Activated CD4-positive, CD25-positive, alpha-beta regulatory T cell treated with anti-CD3 and anti-CD28 coated beads, Interleukin-2, amount 50 U/mL, for 16 hours (primary cell): ENCODE results near the gene OPCML.

ENCODE experiments used
- DNase-seq: peaks from one replicate; pipeline ENCODE4 v3.0.0-alpha.2; 2020; ENCODE audit warnings: low read depth, low spot score

OPCML gene

DNA sequence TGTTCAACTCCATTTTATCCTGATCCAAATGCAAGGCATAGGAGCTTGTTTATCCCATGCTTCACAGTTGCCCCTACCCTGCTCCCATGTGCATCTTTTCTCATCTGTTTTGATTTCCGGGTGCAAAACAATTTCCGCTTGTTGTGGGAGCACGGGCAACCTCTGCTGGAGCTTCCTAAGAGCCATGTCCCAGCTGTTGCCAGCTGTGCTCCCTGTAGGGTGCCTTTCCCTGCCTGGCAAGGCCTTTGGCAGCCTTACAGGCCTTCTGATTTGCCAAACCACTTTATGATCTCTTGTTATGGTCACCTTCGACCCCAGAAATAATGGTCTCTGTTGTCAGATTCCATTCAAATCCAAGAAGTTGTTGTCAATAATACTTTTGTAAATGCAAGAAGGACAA, 1038.5 kb downstream of the OPCML start:
- no peak for DNase-seq

DNA sequence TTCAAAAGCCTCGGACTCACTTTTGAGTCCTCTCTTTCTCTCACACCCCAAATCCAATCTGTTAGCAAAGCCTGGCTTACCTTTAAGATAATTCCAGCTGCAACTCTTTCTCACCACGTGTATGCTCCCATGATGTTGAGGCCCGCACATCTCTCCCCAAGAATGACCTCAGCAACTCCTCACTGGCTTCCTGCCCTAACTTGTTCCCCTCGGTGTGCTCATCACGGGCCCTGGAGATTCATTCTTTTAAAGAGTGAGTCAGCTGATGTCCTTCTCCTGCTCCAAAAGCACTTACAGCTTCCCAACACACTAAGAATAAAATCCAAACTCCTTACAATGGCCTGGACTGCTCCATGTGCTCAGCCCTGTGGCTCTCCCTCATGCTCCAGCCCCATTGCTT, 1041.3 kb downstream of the OPCML start:
- DNase-seq, result no peak

DNA sequence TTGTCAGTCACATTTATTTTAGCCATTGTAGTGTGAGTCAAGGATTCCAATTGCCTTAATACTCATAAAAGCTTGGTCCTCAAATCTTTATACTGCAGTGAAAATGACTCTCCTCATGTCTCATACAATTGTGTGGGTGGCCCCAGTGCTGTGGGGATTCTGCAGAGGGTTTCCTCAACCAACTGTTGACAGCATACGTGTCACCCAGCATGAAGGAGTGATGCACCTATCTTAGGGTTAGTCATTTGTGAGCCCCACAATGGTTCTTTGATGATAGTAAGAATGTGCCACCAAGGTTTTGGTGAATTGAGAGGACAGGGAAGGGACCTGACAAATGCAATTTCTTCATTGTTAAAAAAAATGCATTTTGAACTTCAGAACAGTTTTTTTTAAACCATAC, 1046.2 kb downstream of the OPCML start:
- DNase-seq, result no peak

DNA sequence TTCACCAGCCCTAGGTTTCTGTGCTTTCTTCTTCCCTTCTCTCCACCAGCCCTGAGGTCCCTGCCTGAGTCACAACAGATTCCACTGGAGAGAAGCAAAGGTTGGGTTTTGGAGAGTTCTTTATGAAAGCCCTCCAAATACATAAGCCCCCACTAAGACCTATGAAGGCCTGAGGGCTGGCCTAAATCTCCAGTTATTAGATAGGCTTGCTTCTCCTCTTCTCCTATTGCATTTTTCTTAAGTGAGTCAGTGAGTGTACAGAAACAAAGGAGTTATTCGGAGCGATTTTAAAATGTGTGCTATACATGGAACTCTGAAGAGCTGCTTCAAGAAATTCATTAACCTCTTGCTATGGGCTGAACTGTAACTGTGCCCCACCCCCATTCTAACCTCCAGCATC, 1057.3 kb downstream of the OPCML start:
- DNase-seq, result no peak

DNA sequence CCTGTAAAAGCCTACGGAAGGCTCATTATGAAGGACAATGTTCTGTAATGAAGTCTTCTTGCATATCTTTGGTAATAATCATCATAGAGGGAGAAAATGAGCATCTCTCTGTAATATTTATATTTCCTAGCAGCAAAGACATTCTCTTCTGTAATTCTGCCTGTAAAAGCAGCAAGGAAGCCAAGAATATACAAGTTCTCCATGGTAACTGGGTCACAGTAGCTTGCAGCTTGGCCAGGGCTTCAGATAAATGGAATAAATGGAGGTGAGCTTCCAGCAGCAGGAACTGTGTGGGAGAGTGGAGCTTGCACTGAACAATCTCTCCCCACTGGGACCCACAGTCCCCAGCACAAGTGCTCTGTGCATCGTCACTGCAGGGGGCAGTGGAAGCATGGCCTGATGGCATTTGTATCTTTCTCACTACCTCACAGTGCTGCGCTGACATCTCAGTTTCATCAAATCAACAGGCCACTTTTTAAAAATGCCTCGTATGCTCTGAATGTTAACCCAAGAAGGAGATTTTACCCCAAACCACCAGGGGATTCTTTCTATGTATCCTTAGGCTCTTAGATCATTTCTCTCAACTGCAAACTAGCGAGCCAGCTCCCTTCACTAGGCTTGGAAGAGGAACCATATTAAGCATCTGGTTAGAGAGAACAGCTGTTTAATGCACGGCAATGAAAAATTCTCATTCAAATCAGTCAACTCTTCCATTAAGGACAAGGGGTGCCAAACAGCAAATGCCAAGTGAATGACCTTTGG, 1059.7 kb downstream of the OPCML start:
- DNase-seq, result no peak

DNA sequence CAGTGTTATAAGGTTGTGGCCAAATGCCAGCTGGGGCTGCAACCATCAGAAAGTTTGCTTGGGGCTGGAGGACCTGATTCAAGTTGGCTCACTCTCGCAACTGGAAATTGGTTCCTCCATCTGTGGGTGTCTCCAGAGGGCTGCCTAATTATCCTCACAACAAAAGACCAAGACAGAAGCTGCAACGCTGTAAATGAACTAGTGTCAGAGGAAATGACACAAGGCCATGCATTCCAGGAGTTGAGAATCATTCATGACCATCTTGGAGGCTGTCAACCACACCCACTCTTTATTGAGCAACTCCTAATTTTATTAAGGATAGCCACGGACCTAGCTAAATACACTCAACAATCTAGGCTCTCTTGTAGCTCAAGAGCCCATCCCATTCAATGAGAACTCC, 1060.8 kb downstream of the OPCML start:
- no peak for DNase-seq

DNA sequence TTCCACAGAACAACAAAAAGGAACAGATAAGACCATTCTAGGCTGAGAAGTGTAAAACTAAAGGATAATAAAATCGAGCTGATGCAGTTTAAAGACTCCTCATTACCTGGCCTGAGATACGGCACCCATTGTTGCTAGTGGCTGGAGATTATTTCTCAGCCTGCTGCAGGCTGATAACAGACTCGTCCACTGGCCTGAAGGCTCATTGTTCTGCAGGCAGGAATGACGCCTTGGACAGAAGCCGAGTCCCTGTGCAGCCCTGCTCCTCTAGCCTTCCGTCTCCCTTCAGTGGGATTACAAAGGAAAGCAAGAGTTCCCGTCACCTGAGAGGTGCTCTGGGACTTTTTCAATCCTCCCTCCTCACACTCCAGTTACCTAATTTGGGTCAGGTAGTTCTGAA, 1065.3 kb downstream of the OPCML start:
- DNase-seq, result no peak

DNA sequence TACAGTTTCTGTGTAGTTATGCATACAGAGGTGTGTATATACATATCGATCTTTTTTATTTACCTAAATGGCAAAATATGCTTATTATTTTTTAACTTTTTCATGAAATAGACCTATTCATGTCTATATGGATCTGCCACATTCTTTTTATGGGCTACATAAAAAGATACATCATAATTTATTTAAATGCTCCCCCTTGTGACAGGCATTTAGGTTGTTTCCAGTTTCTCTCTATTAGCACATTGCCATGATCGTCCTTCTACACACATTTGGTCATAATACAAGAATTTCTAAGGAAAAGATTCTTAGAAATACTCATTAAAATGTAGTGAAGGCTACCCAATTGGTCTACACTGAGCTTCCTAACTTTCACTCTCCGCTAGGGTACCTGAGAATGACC, 1067.4 kb downstream of the OPCML start:
- no peak for DNase-seq

DNA sequence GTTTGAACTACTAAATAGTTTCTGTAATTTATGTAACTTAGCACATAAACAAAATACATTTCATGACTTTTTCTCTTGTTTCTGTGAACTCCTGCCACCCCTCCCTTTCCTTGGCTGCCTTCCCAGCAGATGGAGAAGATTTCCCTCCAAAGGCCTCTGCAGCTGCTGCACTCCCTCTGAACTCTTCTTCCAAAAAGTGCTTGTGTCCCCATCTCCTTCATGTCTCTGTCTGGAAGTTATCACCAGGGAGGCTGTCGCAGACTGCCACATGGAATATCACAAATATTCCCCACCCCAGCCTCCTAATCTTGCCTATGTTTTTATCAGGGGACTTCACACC, 1068.3 kb downstream of the OPCML start:
- DNase-seq, result no peak

DNA sequence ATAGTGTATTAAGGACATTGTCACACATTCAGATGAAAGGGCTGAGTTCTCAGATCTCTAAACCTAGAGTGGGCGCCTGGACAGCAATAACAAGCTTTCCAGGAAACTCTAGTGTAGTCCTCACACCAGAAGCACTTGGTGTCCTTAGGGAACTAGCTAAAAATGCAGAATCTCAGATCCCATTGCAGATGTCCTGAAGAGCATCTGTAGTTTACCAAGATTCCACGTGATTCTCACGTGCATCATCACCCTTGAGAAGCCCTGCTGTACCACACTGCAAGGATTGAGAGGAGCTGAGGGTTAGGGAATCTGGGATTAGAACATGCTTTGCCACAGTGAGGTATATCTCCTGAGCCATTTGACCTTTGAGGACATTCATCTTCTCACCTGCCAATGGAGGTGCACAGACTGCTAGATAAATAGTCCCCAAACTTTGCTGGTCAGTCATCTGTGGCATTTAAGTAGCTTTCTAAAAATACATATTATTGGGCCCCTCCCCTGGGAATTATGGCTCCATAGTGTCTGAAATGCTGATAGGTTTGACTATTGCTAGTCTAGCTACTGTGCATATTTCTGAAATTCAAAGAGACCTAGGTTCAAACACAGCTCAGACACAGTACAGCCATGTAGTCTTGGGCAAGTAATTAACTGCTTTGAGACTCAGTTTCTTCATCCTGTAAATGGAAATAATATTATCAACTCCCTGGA, 1068.9 kb downstream of the OPCML start:
- DNase-seq, result no peak

DNA sequence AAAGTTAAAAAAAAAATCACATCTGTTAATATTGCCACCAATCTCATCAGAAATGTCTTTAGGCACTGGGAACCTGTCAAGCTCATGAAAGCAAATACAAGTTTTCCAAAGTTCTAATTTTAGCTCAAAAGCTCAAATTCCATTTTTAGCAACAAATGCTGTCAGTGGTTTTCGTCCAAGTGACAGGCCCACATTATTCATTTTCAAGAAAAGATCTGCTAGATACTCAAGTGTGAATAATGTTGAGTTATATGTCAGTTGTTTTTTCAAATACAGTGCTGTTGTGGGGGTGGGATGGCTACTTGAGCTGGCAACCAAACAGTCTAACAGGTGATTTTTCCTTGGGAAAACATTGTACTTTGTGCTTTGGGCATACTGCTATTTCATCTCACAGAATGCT, 1072.6 kb downstream of the OPCML start:
- DNase-seq, result no peak

DNA sequence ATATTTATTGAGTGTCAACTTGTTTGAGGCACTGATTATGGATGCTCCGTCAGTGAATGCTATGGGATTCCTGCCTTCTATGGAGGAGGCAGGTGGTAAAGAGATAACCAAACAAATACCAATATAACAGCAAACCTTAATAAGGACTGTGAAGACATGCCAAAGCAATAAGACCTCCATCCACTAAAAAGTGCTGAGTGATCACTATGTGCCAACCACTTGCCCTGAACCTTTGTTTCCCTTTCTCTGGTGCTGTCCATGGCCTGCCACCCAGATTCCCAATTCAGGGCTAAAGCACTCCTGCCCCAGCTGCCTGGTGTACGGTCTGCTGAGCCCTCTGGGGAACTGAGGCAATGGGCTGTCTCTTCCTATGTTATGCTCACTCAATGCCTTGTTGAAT, 1074.9 kb downstream of the OPCML start:
- DNase-seq, result no peak

DNA sequence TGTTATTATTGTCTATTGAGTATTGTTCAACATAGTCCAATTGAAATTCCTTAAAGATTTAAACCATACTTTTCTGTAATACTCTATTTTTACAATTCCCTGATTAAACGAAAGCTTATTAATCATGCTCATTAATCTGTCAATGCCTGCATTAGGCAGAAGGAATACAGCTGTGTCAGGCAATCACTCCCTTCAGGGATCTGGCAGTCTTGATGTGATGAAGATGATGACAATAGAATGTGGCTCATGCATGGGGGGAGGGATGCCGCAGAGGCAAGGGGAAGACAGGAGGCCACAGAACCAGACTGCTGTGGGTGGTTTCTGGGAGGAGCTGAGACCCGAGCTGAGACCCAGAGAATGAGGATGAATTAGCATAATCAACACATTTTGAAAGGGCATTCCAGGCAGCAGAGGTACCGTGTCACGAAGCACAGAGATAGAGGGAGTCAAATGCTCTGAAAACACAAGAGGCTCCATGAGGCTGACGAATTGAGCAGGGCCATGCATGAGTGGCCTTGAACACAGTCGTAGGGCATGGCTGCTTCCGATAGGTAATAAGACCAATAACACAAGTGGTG, 1075.5 kb downstream of the OPCML start:
- DNase-seq, result no peak

DNA sequence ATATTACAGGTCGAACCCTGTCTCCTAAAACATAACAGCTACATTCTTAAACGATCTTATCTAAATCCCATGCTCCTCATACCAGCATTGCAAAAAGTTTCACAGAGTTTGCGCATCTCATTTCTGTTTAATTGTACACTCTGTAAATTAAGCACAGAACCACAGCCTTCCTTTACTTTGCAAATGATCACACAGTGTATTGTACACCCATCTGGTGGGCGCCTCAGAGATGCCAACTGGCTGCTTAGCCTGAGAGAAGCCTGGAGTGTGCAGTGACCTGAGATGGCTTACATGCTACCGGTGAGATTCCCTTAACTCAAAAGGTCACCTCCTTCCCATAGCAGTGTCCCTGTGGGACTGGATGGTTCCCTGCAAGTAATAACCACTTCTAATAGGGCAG, 1077.3 kb downstream of the OPCML start:
- DNase-seq, result no peak

DNA sequence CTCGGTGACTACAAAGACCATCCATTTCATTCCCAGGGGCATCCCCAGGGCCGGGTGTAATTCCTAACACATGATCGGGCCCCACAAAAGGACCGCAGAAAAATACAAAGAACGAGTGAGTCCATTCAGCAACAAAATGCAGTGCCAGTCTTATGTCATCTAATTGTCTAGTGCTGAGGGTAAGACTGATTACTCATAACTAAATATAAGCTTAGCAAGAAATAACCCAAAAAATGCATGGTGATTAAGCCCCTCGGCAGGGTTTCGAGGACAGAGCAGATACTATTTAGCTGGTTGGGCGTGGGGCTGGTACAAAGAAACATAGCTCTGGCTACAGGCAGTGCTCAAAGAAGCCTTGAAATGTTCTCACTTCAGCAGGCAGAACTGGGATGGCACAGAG, 1078.9 kb downstream of the OPCML start:
- DNase-seq, result no peak

DNA sequence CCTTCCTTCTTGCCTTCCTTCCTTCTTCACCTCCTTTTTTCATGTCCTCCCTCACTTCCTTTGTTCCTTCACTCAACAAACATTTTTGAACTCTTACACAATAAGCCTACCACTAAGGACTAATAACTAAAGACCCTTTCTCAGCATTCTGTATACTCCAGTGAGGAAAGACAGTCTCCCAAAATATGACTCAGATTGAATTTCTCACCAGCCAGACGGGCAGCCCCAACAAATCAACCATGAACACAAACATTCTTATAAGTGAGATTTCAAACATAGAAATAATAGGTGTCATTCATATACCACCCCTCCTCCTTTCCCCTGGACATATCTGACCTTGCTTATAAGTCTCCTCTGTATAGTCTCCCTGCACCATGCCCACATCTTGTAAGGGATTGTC, 1079.7 kb downstream of the OPCML start:
- no peak for DNase-seq

DNA sequence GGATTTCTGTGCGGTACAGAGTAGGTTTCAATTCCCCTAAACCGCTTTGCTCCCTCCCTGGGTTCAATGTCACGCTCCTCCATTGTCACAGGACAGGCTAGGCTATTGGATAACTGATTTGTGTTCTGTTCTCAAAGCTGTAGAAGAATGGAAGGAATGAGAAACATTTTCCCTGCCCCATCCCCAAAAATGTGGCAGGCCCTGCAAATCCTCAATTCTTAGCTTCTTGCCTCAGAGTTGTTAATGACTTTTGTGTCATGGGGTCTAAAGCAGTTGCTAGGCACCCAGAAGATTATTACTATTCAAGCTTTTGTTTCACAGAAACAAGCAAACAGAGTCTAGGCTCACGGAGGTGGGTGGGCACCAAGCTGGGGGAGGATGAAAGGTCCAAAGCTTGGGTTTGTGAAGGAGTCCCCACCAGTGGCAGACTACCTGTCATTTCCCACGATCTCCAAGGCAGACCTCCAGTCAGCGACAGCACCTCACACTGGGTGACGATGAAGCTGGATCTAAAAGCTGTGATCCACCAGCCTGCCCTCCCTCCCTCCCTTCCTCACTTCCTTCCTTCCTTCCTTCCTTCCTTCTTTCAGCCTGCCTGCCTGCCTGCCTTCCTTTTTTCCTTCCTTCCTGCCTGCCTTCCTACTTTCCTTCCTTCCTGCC, 1080.2 kb downstream of the OPCML start:
- DNase-seq, result no peak

DNA sequence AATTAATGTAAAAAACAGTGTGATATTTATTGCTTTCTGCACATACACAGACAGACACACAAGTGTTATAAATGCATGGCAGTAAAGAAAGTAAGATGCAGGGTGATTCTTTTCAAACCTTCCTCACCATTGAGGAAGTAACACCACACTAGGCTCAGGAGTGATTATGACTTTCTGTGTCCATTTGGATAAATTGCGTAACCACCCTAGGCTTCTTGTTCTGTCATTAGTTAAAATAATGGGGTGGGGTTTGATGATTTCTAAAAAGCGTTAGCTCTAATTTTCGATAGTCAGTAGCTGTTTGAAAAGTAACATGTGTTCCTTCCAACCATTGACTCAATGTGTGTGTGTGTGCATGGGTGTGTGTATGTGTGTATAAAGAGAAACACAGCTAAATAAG, 1081.7 kb downstream of the OPCML start:
- no peak for DNase-seq

DNA sequence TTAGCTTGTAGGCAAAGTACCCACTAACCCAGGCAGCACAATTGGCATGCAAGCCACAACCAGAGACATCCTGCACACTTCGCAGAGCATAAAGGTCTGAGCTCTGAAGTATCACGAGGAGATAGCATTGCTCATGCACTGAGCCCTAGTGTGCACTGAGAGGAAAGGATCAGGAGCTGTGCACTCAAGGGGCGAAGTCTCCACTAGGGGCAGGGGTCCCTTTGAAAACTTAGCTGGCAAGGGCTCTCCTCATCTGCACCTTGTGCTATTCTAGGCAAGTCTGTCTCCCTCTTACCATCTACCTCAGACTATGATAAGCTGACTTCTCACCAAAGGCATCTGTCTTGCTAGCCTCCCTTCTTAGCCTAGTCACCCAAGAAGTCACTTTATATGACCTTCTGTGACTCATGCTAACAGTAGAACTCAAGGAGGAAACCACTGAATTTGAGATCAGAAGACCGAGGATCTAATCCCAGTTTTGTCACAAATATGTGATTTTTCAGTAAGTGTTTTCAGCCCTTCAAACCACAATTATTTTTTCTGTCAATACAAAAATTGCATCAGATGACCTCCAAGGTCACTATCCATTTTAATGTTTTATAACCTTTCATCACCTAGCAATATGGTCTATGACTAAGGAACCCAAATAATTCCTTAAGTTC, 1083.8 kb downstream of the OPCML start:
- DNase-seq, result no peak

DNA sequence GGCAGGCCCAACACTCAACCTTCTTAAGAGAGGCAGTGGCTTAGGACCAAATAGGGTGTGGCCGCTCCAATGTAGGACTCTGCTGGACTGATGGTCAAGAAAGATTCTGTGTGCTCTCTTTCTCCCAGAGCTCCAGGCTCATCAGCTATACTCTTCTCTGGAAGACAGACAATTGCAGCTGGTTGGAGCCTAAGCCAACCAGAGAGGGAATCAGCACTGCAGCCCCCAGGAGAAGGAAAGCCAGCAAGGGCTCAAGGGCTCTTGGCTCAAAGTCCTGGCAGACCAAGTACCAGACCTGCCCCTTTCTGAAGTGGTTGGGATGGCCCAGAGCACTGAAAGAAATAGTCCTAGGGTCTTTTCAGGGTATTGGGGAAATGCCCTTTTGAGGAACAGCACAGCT, 1084.5 kb downstream of the OPCML start:
- no peak for DNase-seq

DNA sequence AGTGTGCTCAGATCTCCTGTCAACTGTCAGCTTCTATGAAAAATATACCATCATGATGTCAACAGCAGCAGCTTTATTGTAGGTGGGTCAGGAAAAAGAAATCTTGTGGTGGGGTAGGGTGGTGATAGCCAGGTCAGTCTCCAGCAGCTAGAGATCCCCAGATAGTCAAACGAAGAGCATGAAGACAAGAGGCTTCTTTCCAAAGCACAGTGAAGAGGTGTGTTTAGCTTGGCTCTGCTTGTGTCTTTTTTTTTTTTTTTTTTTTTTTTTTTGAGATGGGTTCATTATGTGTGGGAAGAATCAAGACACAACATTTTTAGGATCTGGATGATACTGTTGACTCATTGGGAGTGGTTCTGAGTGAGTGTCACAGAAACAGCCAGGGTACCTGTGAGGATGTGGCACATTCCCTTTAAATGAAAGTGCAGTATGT, 1086.4 kb downstream of the OPCML start:
- no peak for DNase-seq

DNA sequence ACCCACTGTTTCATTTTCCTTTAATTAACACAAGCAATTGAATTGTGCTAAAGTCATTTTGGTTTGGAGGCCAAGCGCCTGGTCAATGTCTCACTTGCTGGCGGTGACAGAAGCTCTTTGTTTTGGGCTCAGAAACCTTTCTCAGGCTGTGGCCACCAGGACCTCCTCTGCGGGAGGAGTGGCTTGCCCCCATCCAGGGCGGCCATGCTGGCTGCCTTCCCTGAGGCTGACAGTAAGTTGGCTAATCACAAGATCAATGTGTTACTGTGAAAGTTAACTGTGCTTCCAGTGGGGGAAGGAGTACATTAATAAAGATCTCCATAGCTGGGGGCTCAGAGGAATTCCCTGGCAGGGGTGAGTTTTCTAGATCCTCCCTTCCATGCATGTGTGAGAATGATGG, 1087.4 kb downstream of the OPCML start:
- DNase-seq, result no peak
